ENCODE data around the gene TPBGL. TPM values are rescaled to one million over a fixed set of nuclear protein-coding genes. Genes with fewer than 3 reads are reported as not detected.

TPBGL gene
- total RNA-seq, 2 donors from 2014 or later = 0.26 TPM; not detected in 1

DNA sequence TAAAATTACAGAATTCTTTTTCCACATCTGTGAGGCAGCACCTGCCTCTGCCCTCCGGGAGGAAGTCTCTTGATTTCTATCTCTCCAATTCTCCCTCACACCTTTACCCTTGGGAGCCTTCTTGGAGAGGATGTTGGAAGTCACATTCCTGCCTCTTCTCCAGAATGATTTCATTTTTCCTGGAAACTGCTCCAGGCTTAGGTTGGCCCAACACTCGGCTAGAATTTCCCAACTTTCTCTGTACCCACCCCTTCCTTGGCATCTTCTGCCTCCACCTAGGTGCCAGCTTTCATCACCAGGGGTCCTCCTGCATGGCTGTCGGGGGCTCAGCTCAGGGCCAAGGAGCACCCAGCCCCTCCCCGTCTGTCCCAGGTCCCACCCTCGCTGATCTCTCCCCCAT, 46.4 kb upstream of the TPBGL start:
- Histone ChIP-seq H3K36me3 (replicated peaks in 1 of 2; ENCODE audit: insufficient read depth in 1 of 2, low read depth in 2 of 2) (peaks cover 0 to 3% of the 10 kb centered on the region in 2 donors), H3K4me1 (peaks cover 6% of the 10 kb centered on the region), H3K27me3 (no peaks in the 10 kb centered on the region), H3K4me3 (no peak overlapping the region), H3K9me3 (no peaks in the 10 kb centered on the region), H3K27ac (no peak overlapping the region)
- TF ChIP-seq CTCF (IDR thresholded peaks at IDR 0.05) (no peak), POLR2A (IDR thresholded peaks at IDR 0.05) (no peak)
- ATAC-seq = no peak
- intact Hi-C loops (cut with DNase I) = no loop called here
- 62 to 73% methylated on average over 5 of the region's 5 CpGs for WGBS, 2 donors
- DNase-seq = no peak

DNA sequence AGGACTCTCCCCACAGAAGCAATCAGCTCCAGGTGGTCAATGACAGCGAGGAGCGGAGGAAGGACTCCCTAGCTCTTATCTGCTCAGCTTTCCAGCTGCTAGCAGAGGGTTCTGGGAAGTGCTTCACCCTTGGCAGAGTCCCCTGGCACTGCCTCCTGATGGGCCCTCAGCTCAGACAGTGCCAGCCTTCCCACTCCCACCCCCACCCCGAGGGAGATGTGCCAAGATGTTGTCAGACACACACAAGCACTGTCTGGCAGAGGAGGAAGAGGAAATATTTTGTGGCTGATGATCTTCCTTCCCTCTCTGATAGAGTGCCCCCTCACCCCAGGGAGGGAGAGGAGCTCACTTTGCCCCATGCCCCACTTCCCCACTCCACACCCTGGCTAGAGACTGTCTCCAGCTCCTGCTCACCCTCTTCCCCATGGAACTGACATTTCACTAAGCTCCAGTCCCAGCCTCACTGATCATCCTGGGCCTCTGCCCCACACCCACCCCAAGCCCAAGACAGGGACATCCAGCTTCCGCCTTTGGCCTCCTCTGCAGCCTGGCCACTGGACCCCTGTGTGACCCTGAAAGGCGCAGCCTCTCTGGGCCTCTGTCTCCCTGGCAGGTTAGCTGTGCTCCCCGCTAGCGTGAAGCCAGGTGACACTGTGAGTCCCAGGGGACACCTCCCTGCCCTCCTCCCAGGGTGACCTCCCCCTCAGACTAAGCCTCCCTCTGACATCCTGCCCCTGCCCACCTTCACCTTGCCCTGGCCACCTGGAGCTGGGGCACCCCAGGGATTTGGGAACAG, 45.2 kb upstream of the TPBGL start:
- intact Hi-C loops (cut with DNase I) = no loop called here
- peaks cover 0 to 3% of the 10 kb centered on the region in 2 donors for H3K36me3 ChIP-seq (replicated peaks in 1 of 2; ENCODE audit: insufficient read depth in 1 of 2, low read depth in 2 of 2)
- H3K4me3 ChIP-seq = no peak overlapping the region
- H3K27me3 ChIP-seq = no peaks in the 10 kb centered on the region
- H3K27ac ChIP-seq = no peak overlapping the region
- DNase-seq = peak in 2 of 4 donors; percentile 28 to 69
- 56 to 63% methylated on average over 3 to 4 of the region's 7 CpGs for WGBS, 2 donors
- ATAC-seq = peak; percentile 31
- no peak for TF ChIP-seq POLR2A (IDR thresholded peaks at IDR 0.05)
- no peak for TF ChIP-seq CTCF (IDR thresholded peaks at IDR 0.05)
- no peaks in the 10 kb centered on the region for H3K9me3 ChIP-seq
- peaks cover 6% of the 10 kb centered on the region for H3K4me1 ChIP-seq

DNA sequence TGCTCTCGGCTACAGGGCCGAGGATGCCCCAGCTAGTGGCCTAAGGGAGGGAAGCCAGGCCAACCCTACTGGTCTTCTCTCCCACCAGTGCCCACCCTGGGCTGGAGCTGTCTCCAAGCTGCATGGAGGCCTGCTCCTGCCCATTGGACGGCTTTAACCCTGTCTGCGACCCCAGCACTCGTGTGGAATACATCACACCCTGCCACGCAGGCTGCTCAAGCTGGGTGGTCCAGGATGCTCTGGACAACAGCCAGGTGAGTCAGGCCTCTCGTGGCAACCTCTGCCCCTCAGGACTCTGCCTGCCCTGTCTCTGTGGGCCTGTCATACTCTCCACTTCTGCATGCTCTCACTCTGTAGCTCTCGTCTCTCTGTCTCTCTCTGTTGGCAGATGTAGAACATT, 44.1 kb upstream of the TPBGL start:
- H3K9me3 ChIP-seq = no peaks in the 10 kb centered on the region
- intact Hi-C loops (cut with DNase I) = no loop called here
- ATAC-seq = no peak
- no peak overlapping the region for H3K4me3 ChIP-seq
- H3K27ac ChIP-seq = no peak overlapping the region
- peaks cover 0 to 3% of the 10 kb centered on the region in 2 donors for H3K36me3 ChIP-seq (replicated peaks in 1 of 2; ENCODE audit: insufficient read depth in 1 of 2, low read depth in 2 of 2)
- H3K27me3 ChIP-seq = no peaks in the 10 kb centered on the region
- peaks cover 6% of the 10 kb centered on the region for H3K4me1 ChIP-seq
- 80 to 95% methylated on average over 6 to 8 of the region's 8 CpGs for WGBS, 2 donors
- TF ChIP-seq POLR2A (IDR thresholded peaks at IDR 0.05) = no peak
- TF ChIP-seq CTCF (IDR thresholded peaks at IDR 0.05) = no peak
- no peak for DNase-seq

GRCh38 chr11:75197512-75198277, 42.9 kb upstream of the TPBGL start:
- peak; percentile 19 for ATAC-seq
- TF ChIP-seq POLR2A (IDR thresholded peaks at IDR 0.05) (no peak), CTCF (IDR thresholded peaks at IDR 0.05) (no peak)
- H3K4me3 ChIP-seq = no peak overlapping the region
- no peaks in the 10 kb centered on the region for H3K9me3 ChIP-seq
- intact Hi-C loops (cut with DNase I) = no loop called here
- 92 to 100% methylated on average over 3 to 4 of the region's 4 CpGs for WGBS, 2 donors
- H3K4me1 ChIP-seq = peaks cover 6% of the 10 kb centered on the region
- no peaks in the 10 kb centered on the region for H3K27me3 ChIP-seq
- H3K27ac ChIP-seq = no peak overlapping the region
- DNase-seq = no peak
- H3K36me3 ChIP-seq (replicated peaks in 1 of 2; ENCODE audit: insufficient read depth in 1 of 2, low read depth in 2 of 2) = peaks cover 0 to 3% of the 10 kb centered on the region in 2 donors
